Astrocyte (in vitro differentiated cells and primary cell): ENCODE results near the gene WNT7A. TPM values are rescaled to one million over a fixed set of nuclear protein-coding genes. Genes with fewer than 3 reads are reported as not detected.

Experiments
- DNase-seq: peaks from one replicate; pipeline ENCODE4 v3.0.0-alpha.2; 2010; ENCODE audit warnings: low read depth
- FAIRE-seq: peaks from 2 replicates; lab custom pipeline; 2011; peaks lifted over from hg19 to GRCh38; lab: Jason Lieb, UNC
- H2AFZ ChIP-seq: 2 replicates; pipeline ENCODE4 v1.6.0; 2012; ENCODE audit warnings: low read depth, low read length, inconsistent platforms
- H3K27ac ChIP-seq: 2 replicates; pipeline ENCODE4 v1.5.1; 2011; ENCODE audit warnings: low read depth, low read length, inconsistent platforms
- H3K27me3 ChIP-seq: 2 replicates; pipeline ENCODE4 v1.6.0; 2011; ENCODE audit warnings: low read length, inconsistent platforms; ENCODE audit not compliant: insufficient read depth
- H3K36me3 ChIP-seq: 2 replicates; pipeline ENCODE4 v1.5.1; 2011; ENCODE audit warnings: low read length, inconsistent platforms; ENCODE audit not compliant: insufficient read depth
- H3K4me1 ChIP-seq: 2 replicates; pipeline ENCODE4 v1.5.1; 2011; ENCODE audit warnings: low read length, inconsistent platforms; ENCODE audit not compliant: insufficient read depth
- H3K4me2 ChIP-seq: 2 replicates; pipeline ENCODE4 v1.6.0; 2012; ENCODE audit warnings: low read length, inconsistent platforms
- H3K4me3 ChIP-seq: 2 replicates; pipeline ENCODE4 v1.5.1; 2011; ENCODE audit warnings: low read depth, mild to moderate bottlenecking, low read length, inconsistent platforms; ENCODE audit not compliant: insufficient read depth
- H3K79me2 ChIP-seq: 2 replicates; pipeline ENCODE4 v1.6.0; 2012; ENCODE audit warnings: mild to moderate bottlenecking, low read length, inconsistent platforms; ENCODE audit not compliant: insufficient read depth
- H3K9ac ChIP-seq: 2 replicates; pipeline ENCODE4 v1.6.0; 2012; ENCODE audit warnings: mild to moderate bottlenecking, low read length, inconsistent platforms
- H3K9me3 ChIP-seq: 2 replicates; pipeline ENCODE4 v1.5.1; 2012; ENCODE audit warnings: low read depth, mild to moderate bottlenecking, low read length, inconsistent platforms; ENCODE audit not compliant: insufficient read depth
- H4K20me1 ChIP-seq: 2 replicates; pipeline ENCODE4 v1.6.0; 2012; ENCODE audit warnings: low read length, inconsistent platforms; ENCODE audit not compliant: insufficient read depth
- H3K27ac Mint-ChIP-seq: one replicate; pipeline ENCODE4 v1.8.0; 2021; ENCODE audit warnings: mild to moderate bottlenecking, mixed read lengths; ENCODE audit not compliant: unreplicated experiment
- H3K27me3 Mint-ChIP-seq: one replicate; pipeline ENCODE4 v1.8.0; 2021; ENCODE audit warnings: low read depth, mixed read lengths; ENCODE audit not compliant: unreplicated experiment
- H3K36me3 Mint-ChIP-seq: one replicate; pipeline ENCODE4 v1.8.0; 2021; ENCODE audit warnings: low read depth, mixed read lengths; ENCODE audit not compliant: unreplicated experiment
- H3K4me1 Mint-ChIP-seq: one replicate; pipeline ENCODE4 v1.8.0; 2021; ENCODE audit warnings: low read depth, mixed read lengths; ENCODE audit not compliant: unreplicated experiment
- H3K4me3 Mint-ChIP-seq: one replicate; pipeline ENCODE4 v1.8.0; 2021; ENCODE audit warnings: mild to moderate bottlenecking, moderate library complexity, mixed read lengths; ENCODE audit not compliant: unreplicated experiment
- H3K9me3 Mint-ChIP-seq: one replicate; pipeline ENCODE4 v1.8.0; 2021; ENCODE audit warnings: mild to moderate bottlenecking, mixed read lengths; ENCODE audit not compliant: unreplicated experiment
- EZH2 ChIP-seq: IDR thresholded peaks from 2 replicates; pipeline ENCODE4 v1.6.1; 2012; ENCODE audit warnings: mild to moderate bottlenecking, low read length, inconsistent platforms; ENCODE audit not compliant: insufficient read depth
- total RNA-seq: library from RNA; stranded (reverse); gene quantifications from 2 replicates; pipeline ENCODE4 v1.2.1, GENCODE V29; 2021
- TF ChIP-seq, protein P1 (sequence below): IDR thresholded peaks from 2 replicates; pipeline ENCODE4 v1.5.1; 2011; ENCODE audit warnings: low read depth, mild to moderate bottlenecking, inconsistent platforms, low read length, moderate library complexity; ENCODE audit not compliant: insufficient read depth

Gene WNT7A
- total RNA-seq, 1 donor from 2014 or later, result 1.7 TPM

DNA sequence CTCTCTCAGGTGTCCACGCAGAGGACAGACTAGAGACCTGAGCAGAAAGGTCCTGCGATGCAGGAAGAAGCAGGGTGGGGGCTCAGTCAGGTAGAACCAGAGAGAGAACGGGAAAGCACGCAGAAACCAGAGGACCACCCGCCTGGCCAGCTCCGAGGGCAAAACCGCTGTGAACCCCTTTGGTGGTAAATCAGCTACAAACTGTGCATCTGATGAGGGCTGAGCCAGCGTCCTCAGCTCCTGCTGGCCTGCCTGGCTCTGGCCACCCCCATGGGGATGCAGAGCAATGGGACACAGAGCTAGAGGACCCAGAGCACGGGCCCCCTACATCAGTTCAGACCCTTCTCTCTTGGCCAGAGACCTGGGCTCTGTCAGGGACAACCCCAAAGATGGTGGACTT is 44.6 kb downstream of the WNT7A start:
- no peak for DNase-seq
- Mint-ChIP-seq H3K4me3 (no peak overlapping the region), H3K9me3 (no peaks in the 10 kb centered on the region), H3K4me1 (peaks cover 5% of the 10 kb centered on the region), H3K27ac (no peak overlapping the region), H3K27me3 (peaks cover 33% of the 10 kb centered on the region), H3K36me3 (no peaks in the 10 kb centered on the region)
- Histone ChIP-seq H2AFZ (no peak overlapping the region), H3K36me3 (no peaks in the 10 kb centered on the region), H3K4me2 (no peak overlapping the region), H3K9me3 (no peaks in the 10 kb centered on the region), H3K4me3 (no peak overlapping the region), H3K27me3 (peaks cover 3% of the 10 kb centered on the region), H3K79me2 (no peaks in the 10 kb centered on the region), H3K9ac (no peak overlapping the region), H4K20me1 (no peaks in the 10 kb centered on the region), H3K27ac (no peak overlapping the region), H3K4me1 (no peaks in the 10 kb centered on the region)
- TF ChIP-seq, protein P1, sequence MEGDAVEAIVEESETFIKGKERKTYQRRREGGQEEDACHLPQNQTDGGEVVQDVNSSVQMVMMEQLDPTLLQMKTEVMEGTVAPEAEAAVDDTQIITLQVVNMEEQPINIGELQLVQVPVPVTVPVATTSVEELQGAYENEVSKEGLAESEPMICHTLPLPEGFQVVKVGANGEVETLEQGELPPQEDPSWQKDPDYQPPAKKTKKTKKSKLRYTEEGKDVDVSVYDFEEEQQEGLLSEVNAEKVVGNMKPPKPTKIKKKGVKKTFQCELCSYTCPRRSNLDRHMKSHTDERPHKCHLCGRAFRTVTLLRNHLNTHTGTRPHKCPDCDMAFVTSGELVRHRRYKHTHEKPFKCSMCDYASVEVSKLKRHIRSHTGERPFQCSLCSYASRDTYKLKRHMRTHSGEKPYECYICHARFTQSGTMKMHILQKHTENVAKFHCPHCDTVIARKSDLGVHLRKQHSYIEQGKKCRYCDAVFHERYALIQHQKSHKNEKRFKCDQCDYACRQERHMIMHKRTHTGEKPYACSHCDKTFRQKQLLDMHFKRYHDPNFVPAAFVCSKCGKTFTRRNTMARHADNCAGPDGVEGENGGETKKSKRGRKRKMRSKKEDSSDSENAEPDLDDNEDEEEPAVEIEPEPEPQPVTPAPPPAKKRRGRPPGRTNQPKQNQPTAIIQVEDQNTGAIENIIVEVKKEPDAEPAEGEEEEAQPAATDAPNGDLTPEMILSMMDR, result no peak
- no peak for TF ChIP-seq EZH2
- FAIRE-seq, result no peak

DNA sequence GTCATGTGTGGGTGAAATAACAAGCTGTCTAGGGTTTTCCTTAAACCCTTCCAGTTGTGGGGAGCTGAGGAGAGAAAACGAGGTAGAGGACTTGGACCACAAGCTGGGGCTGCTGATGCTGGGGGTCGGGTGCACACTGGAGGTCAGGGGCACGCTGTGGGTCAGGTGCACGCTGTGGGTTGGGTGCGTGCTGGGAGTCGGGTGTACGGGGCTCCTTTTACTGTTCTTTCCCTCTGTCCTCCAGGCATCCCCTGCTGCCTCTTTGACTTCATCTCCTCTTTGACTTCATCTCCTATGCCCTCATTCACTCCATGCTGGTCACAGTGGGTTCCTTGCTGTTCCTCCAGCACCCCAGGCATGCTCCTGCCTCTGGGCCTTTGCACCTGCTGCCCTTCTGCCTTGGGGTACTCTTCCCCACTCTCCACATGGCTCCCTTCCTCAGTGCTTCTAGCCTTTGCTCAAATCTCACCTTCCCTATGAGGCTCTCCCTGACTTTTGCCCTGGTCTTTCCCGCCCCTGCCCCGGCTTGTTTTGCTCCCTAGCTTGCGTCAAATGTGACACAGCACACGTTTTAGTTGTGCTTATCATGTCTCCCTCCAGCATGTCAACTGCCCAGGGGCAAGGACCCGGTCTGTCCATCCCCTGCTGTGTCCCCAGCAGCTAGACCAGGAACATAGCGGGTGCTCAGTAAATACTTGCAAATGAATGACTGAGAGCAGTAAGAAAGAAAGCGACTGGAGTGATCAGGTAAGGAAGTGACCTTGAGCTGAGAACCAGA is 45.4 kb downstream of the WNT7A start:
- H3K36me3 Mint-ChIP-seq, result no peaks in the 10 kb centered on the region
- Histone ChIP-seq H3K27me3 (peaks cover 3% of the 10 kb centered on the region), H3K36me3 (no peaks in the 10 kb centered on the region), H3K4me3 (no peak overlapping the region), H2AFZ (no peak overlapping the region), H3K9me3 (no peaks in the 10 kb centered on the region), H3K4me2 (no peak overlapping the region), H3K4me1 (no peaks in the 10 kb centered on the region), H3K79me2 (no peaks in the 10 kb centered on the region), H3K9ac (no peak overlapping the region), H4K20me1 (no peaks in the 10 kb centered on the region), H3K27ac (no peak overlapping the region)
- TF ChIP-seq, protein P1, result no peak
- TF ChIP-seq EZH2, result no peak
- DNase-seq (no peak), FAIRE-seq (no peak)
- H3K4me3 Mint-ChIP-seq, result no peak overlapping the region
- H3K9me3 Mint-ChIP-seq, result no peaks in the 10 kb centered on the region
- H3K4me1 Mint-ChIP-seq, result peaks cover 5% of the 10 kb centered on the region
- peaks cover 39% of the 10 kb centered on the region for H3K27me3 Mint-ChIP-seq
- H3K27ac Mint-ChIP-seq, result no peak overlapping the region
